ENCODE results near the gene LIAS. TPM values are rescaled to one million over a fixed set of nuclear protein-coding genes. Genes with fewer than 3 reads are reported as not detected.
A peak's percentile ranks its signal among the peaks of the same experiment; 100 is the strongest.

The LIAS gene
- total RNA-seq, 6 experiments from 2014 or later, result 7.0 to 20.4 (median 13.1) TPM

DNA sequence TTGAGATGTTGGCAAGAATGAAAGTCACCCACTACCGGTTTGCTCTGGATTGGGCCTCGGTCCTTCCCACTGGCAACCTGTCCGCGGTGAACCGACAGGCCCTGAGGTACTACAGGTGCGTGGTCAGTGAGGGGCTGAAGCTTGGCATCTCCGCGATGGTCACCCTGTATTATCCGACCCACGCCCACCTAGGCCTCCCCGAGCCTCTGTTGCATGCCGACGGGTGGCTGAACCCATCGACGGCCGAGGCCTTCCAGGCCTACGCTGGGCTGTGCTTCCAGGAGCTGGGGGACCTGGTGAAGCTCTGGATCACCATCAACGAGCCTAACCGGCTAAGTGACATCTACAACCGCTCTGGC, 12.4 kb upstream of the LIAS start:
- H3K4me3 ChIP-seq, result no peak overlapping the region
- peaks cover 0 to 16% (median 5%) of the 10 kb centered on the region in 4 donors for H3K4me1 ChIP-seq
- 100% methylated on average over 8 of the region's 20 CpGs for WGBS (ENCODE audit: insufficient coverage, low coverage, low lambda C conversion rate, missing lambda C conversion rate)
- TF ChIP-seq POLR2A (IDR thresholded peaks at IDR 0.05), result no peak
- TF ChIP-seq, protein P1, sequence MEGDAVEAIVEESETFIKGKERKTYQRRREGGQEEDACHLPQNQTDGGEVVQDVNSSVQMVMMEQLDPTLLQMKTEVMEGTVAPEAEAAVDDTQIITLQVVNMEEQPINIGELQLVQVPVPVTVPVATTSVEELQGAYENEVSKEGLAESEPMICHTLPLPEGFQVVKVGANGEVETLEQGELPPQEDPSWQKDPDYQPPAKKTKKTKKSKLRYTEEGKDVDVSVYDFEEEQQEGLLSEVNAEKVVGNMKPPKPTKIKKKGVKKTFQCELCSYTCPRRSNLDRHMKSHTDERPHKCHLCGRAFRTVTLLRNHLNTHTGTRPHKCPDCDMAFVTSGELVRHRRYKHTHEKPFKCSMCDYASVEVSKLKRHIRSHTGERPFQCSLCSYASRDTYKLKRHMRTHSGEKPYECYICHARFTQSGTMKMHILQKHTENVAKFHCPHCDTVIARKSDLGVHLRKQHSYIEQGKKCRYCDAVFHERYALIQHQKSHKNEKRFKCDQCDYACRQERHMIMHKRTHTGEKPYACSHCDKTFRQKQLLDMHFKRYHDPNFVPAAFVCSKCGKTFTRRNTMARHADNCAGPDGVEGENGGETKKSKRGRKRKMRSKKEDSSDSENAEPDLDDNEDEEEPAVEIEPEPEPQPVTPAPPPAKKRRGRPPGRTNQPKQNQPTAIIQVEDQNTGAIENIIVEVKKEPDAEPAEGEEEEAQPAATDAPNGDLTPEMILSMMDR (IDR thresholded peaks at IDR 0.05), result no peak
- H3K27me3 ChIP-seq, result no peaks in the 10 kb centered on the region
- peaks cover 0 to 52% (median 3%) of the 10 kb centered on the region in 4 donors for H3K36me3 ChIP-seq
- H3K27ac ChIP-seq, result no peak overlapping the region
- ATAC-seq (no peak), DNase-seq (no peak)
- H3K9me3 ChIP-seq, result no peaks in the 10 kb centered on the region
- intact Hi-C loops (cut with DNase I), result no loop called here

DNA sequence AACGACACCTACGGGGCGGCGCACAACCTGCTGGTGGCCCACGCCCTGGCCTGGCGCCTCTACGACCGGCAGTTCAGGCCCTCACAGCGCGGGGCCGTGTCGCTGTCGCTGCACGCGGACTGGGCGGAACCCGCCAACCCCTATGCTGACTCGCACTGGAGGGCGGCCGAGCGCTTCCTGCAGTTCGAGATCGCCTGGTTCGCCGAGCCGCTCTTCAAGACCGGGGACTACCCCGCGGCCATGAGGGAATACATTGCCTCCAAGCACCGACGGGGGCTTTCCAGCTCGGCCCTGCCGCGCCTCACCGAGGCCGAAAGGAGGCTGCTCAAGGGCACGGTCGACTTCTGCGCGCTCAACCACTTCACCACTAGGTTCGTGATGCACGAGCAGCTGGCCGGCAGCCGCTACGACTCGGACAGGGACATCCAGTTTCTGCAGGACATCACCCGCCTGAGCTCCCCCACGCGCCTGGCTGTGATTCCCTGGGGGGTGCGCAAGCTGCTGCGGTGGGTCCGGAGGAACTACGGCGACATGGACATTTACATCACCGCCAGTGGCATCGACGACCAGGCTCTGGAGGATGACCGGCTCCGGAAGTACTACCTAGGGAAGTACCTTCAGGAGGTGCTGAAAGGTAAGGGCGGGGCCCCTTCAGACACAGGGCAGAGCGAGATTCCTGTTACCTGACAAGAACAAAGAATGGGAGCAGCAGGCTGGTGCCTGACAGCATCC, 11.8 kb upstream of the LIAS start:
- WGBS (ENCODE audit: insufficient coverage, low coverage, low lambda C conversion rate, missing lambda C conversion rate), result 72% methylated on average over 5 of the region's 61 CpGs
- DNase-seq, result peak in 2 of 3 donors; percentile 53 to 62
- Histone ChIP-seq H3K4me3 (peak overlapping the region in 2 of 3 donors; percentile 10 to 25), H3K9me3 (no peaks in the 10 kb centered on the region), H3K27ac (no peak overlapping the region), H3K36me3 (peaks cover 0 to 54% (median 5%) of the 10 kb centered on the region in 4 donors), H3K4me1 (peaks cover 0 to 17% (median 8%) of the 10 kb centered on the region in 4 donors), H3K27me3 (no peaks in the 10 kb centered on the region)
- ATAC-seq, result peak; percentile 46 to 70 (median 53)
- intact Hi-C loops (cut with DNase I), result no loop called here
- TF ChIP-seq, protein P1 (IDR thresholded peaks at IDR 0.05), result no peak
- no peak for TF ChIP-seq POLR2A (IDR thresholded peaks at IDR 0.05)

DNA sequence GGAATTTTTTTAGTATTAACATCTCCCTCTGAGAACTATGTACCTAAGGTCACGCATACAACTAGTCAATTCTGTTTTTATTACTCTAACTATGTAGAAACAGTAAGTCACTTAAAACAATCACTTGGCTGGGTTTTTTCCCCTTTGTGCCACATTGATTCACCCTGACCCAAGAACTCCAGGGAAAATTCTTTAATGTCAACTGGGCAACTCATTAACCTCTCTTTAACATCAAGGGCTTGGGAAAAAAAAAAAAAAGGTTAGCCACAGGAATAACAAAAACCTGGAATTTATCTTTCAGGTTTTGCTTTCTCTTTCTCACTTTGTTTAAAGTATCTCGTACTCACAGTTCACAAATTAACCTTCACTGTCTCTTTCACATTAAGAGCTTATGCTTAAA, 8.2 kb upstream of the LIAS start:
- ATAC-seq (peak; percentile 49 to 68 (median 62)), DNase-seq (no peak)
- no peaks in the 10 kb centered on the region for H3K27me3 ChIP-seq
- H3K4me1 ChIP-seq, result peaks cover 0 to 17% (median 8%) of the 10 kb centered on the region in 4 donors
- TF ChIP-seq POLR2A (IDR thresholded peaks at IDR 0.05), result no peak
- TF ChIP-seq, protein P1 (IDR thresholded peaks at IDR 0.05), result no peak
- H3K4me3 ChIP-seq, result peak overlapping the region in 1 of 3 donors; percentile 34
- intact Hi-C loops (cut with DNase I), result no loop called here
- no peaks in the 10 kb centered on the region for H3K9me3 ChIP-seq
- WGBS (ENCODE audit: insufficient coverage, low coverage, low lambda C conversion rate, missing lambda C conversion rate), result 16% methylated on average over 2 of the region's 2 CpGs
- peak overlapping the region; percentile 11 to 71 (median 49) for H3K27ac ChIP-seq
- peaks cover 0 to 83% (median 25%) of the 10 kb centered on the region in 4 donors for H3K36me3 ChIP-seq

DNA sequence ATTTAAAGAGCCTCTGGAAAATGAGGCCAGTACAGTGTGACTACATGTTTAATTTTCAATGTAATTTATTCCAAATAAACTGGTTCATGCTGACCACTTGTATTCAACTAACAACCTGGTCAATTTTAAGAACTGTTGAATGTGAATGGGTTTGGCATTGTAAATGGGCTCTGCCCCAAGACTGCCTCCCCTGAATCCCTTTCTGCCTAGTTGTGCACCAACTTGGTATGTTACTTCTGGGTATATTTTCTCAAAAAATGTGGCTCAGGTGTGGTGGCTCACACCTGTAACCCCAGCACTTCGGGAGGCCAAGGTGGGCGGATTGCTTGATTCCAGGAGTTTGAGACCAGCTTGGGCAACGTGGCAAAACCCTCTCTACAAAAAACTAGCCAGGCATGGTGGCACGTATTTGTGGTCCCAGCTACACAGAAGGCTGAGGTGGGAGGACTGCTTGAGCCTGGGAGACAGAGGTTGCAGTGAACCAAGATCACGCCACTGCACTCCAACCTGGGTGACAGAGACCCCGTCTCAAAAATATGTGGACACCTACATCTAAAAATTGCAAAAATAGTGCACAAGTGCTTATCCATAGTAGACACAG, 7.3 kb upstream of the LIAS start:
- intact Hi-C loops (cut with DNase I), result no loop called here
- Histone ChIP-seq H3K27me3 (no peaks in the 10 kb centered on the region), H3K9me3 (no peaks in the 10 kb centered on the region), H3K27ac (peak overlapping the region; percentile 11 to 71 (median 49)), H3K4me1 (peaks cover 0 to 20% (median 9%) of the 10 kb centered on the region in 4 donors), H3K4me3 (no peak overlapping the region), H3K36me3 (peaks cover 0 to 88% (median 27%) of the 10 kb centered on the region in 4 donors)
- DNase-seq (no peak), ATAC-seq (peak in 1 of 4 donors; percentile 6)
- TF ChIP-seq POLR2A (IDR thresholded peaks at IDR 0.05), result no peak
- TF ChIP-seq, protein P1 (IDR thresholded peaks at IDR 0.05), result no peak
- WGBS (ENCODE audit: insufficient coverage, low coverage, low lambda C conversion rate, missing lambda C conversion rate), result 92% methylated on average over 5 of the region's 6 CpGs
